Measurements from ENCODE around the gene MYL10. TPM values are rescaled to one million over a fixed set of nuclear protein-coding genes. Genes with fewer than 3 reads are reported as not detected.
A peak's percentile ranks its signal among the peaks of the same experiment; 100 is the strongest.

MYL10 gene
- total and polyA plus RNA-seq, 2 experiments from 2014 or later: not detected

- Histone ChIP-seq H3K9ac (no peak overlapping the region), H3K4me2 (ENCODE audit: unreplicated experiment) (no peak overlapping the region), H3K36me3 (ENCODE audit: low read depth) (no peaks in the 10 kb centered on the region), H3K4me1 (ENCODE audit: insufficient read depth) (no peaks in the 10 kb centered on the region), H3K79me2 (ENCODE audit: insufficient read depth) (no peaks in the 10 kb centered on the region), H3K9me3 (ENCODE audit: low read depth) (no peaks in the 10 kb centered on the region), H3F3A (ENCODE audit: insufficient read depth) (no peaks in the 10 kb centered on the region), H3K27me3 (replicated peaks; ENCODE audit: insufficient read depth) (peaks cover 13% of the 10 kb centered on the region), H3K27ac (no peak overlapping the region), H3K4me3 (no peak overlapping the region), H4K20me1 (ENCODE audit: insufficient read depth) (no peaks in the 10 kb centered on the region), H3K9me2 (ENCODE audit: insufficient read depth) (no peaks in the 10 kb centered on the region), H2AFZ (no peak overlapping the region)
- TF ChIP-seq EZH2phosphoT487 (IDR thresholded peaks at IDR 0.05; ENCODE audit: insufficient read depth, low read depth) (no peak), EZH2 (IDR thresholded peaks at IDR 0.05; ENCODE audit: insufficient read depth, poor library complexity, severe bottlenecking) (no peak)
- in situ Hi-C loops (cut with MboI): no loop called here
- DNase-seq: no peak
- 77 to 82% methylated on average over 3 of the region's 3 CpGs for WGBS, 2 experiments (ENCODE audit: low coverage in 1 of 2, low lambda C conversion rate in 2 of 2, missing lambda C conversion rate in 2 of 2)
Measured at GRCh38 chr7:101667399-101667798, 38.3 kb upstream of the MYL10 start.

- Histone ChIP-seq H3K9me2 (ENCODE audit: insufficient read depth) (no peaks in the 10 kb centered on the region), H3K79me2 (ENCODE audit: insufficient read depth) (no peaks in the 10 kb centered on the region), H3K27me3 (replicated peaks; ENCODE audit: insufficient read depth) (peaks cover 13% of the 10 kb centered on the region), H2AFZ (no peak overlapping the region), H3K36me3 (ENCODE audit: low read depth) (no peaks in the 10 kb centered on the region), H4K20me1 (ENCODE audit: insufficient read depth) (no peaks in the 10 kb centered on the region), H3K27ac (no peak overlapping the region), H3K4me2 (ENCODE audit: unreplicated experiment) (no peak overlapping the region), H3K4me1 (ENCODE audit: insufficient read depth) (no peaks in the 10 kb centered on the region), H3K4me3 (no peak overlapping the region), H3F3A (ENCODE audit: insufficient read depth) (no peaks in the 10 kb centered on the region), H3K9ac (no peak overlapping the region), H3K9me3 (ENCODE audit: low read depth) (no peaks in the 10 kb centered on the region)
- WGBS, 2 experiments (ENCODE audit: low coverage in 1 of 2, low lambda C conversion rate in 2 of 2, missing lambda C conversion rate in 2 of 2): 41 to 51% methylated on average over 4 of the region's 4 CpGs
- TF ChIP-seq EZH2 (IDR thresholded peaks at IDR 0.05; ENCODE audit: insufficient read depth, poor library complexity, severe bottlenecking) (no peak), EZH2phosphoT487 (IDR thresholded peaks at IDR 0.05; ENCODE audit: insufficient read depth, low read depth) (no peak)
- DNase-seq: peak; percentile 27
- in situ Hi-C loops (cut with MboI): no loop called here
Measured at GRCh38 chr7:101666741-101667140, 37.6 kb upstream of the MYL10 start.

GRCh38 chr7:101666293-101666692 lies 37.2 kb upstream of the MYL10 start:
- H3K9me2 ChIP-seq (ENCODE audit: insufficient read depth): no peaks in the 10 kb centered on the region
- no peak for TF ChIP-seq EZH2phosphoT487 (IDR thresholded peaks at IDR 0.05; ENCODE audit: insufficient read depth, low read depth)
- TF ChIP-seq EZH2 (IDR thresholded peaks at IDR 0.05; ENCODE audit: insufficient read depth, poor library complexity, severe bottlenecking): no peak
- WGBS, 2 experiments (ENCODE audit: low coverage in 1 of 2, low lambda C conversion rate in 2 of 2, missing lambda C conversion rate in 2 of 2): 64 to 74% methylated on average over 8 of the region's 8 CpGs
- H3K9me3 ChIP-seq (ENCODE audit: low read depth): no peaks in the 10 kb centered on the region
- H2AFZ ChIP-seq: no peak overlapping the region
- H3K9ac ChIP-seq: no peak overlapping the region
- H3K4me3 ChIP-seq: no peak overlapping the region
- no peaks in the 10 kb centered on the region for H3K79me2 ChIP-seq (ENCODE audit: insufficient read depth)
- no peaks in the 10 kb centered on the region for H3K36me3 ChIP-seq (ENCODE audit: low read depth)
- peaks cover 16% of the 10 kb centered on the region for H3K27me3 ChIP-seq (replicated peaks; ENCODE audit: insufficient read depth)
- no peaks in the 10 kb centered on the region for H3K4me1 ChIP-seq (ENCODE audit: insufficient read depth)
- no peaks in the 10 kb centered on the region for H3F3A ChIP-seq (ENCODE audit: insufficient read depth)
- no peak overlapping the region for H3K27ac ChIP-seq
- DNase-seq: no peak
- no peaks in the 10 kb centered on the region for H4K20me1 ChIP-seq (ENCODE audit: insufficient read depth)
- in situ Hi-C loops (cut with MboI): no loop called here
- H3K4me2 ChIP-seq (ENCODE audit: unreplicated experiment): no peak overlapping the region

- Histone ChIP-seq H3K4me1 (ENCODE audit: insufficient read depth) (no peaks in the 10 kb centered on the region), H3K36me3 (ENCODE audit: low read depth) (no peaks in the 10 kb centered on the region), H3K27me3 (replicated peaks; ENCODE audit: insufficient read depth) (peaks cover 24% of the 10 kb centered on the region), H3K9me2 (ENCODE audit: insufficient read depth) (no peaks in the 10 kb centered on the region), H3K9me3 (ENCODE audit: low read depth) (no peaks in the 10 kb centered on the region), H3K79me2 (ENCODE audit: insufficient read depth) (no peaks in the 10 kb centered on the region), H4K20me1 (ENCODE audit: insufficient read depth) (no peaks in the 10 kb centered on the region), H3K4me2 (ENCODE audit: unreplicated experiment) (no peak overlapping the region), H3K9ac (no peak overlapping the region), H3K4me3 (no peak overlapping the region), H3K27ac (no peak overlapping the region), H2AFZ (no peak overlapping the region), H3F3A (ENCODE audit: insufficient read depth) (no peaks in the 10 kb centered on the region)
- no peak for TF ChIP-seq EZH2phosphoT487 (IDR thresholded peaks at IDR 0.05; ENCODE audit: insufficient read depth, low read depth)
- no peak for TF ChIP-seq EZH2 (IDR thresholded peaks at IDR 0.05; ENCODE audit: insufficient read depth, poor library complexity, severe bottlenecking)
- WGBS, 2 experiments (ENCODE audit: low coverage in 1 of 2, low lambda C conversion rate in 2 of 2, missing lambda C conversion rate in 2 of 2): 48 to 57% methylated on average over 8 to 10 of the region's 10 CpGs
- in situ Hi-C loops (cut with MboI): no loop called here
- no peak for DNase-seq
Measured at GRCh38 chr7:101664893-101665471, 35.9 kb upstream of the MYL10 start.

- WGBS, 2 experiments (ENCODE audit: low coverage in 1 of 2, low lambda C conversion rate in 2 of 2, missing lambda C conversion rate in 2 of 2): 35 to 36% methylated on average over 7 to 8 of the region's 9 CpGs
- no peak overlapping the region for H3K9ac ChIP-seq
- DNase-seq: no peak
- H3K27me3 ChIP-seq (replicated peaks; ENCODE audit: insufficient read depth): peaks cover 27% of the 10 kb centered on the region
- H3K4me3 ChIP-seq: no peak overlapping the region
- no peak overlapping the region for H3K4me2 ChIP-seq (ENCODE audit: unreplicated experiment)
- TF ChIP-seq EZH2 (IDR thresholded peaks at IDR 0.05; ENCODE audit: insufficient read depth, poor library complexity, severe bottlenecking) (no peak), EZH2phosphoT487 (IDR thresholded peaks at IDR 0.05; ENCODE audit: insufficient read depth, low read depth) (no peak)
- in situ Hi-C loops (cut with MboI): no loop called here
- no peaks in the 10 kb centered on the region for H3K9me3 ChIP-seq (ENCODE audit: low read depth)
- no peaks in the 10 kb centered on the region for H3K79me2 ChIP-seq (ENCODE audit: insufficient read depth)
- H3K27ac ChIP-seq: no peak overlapping the region
- H3F3A ChIP-seq (ENCODE audit: insufficient read depth): no peaks in the 10 kb centered on the region
- H2AFZ ChIP-seq: no peak overlapping the region
- no peaks in the 10 kb centered on the region for H3K9me2 ChIP-seq (ENCODE audit: insufficient read depth)
- H3K36me3 ChIP-seq (ENCODE audit: low read depth): no peaks in the 10 kb centered on the region
- no peaks in the 10 kb centered on the region for H4K20me1 ChIP-seq (ENCODE audit: insufficient read depth)
- H3K4me1 ChIP-seq (ENCODE audit: insufficient read depth): no peaks in the 10 kb centered on the region
Measured at GRCh38 chr7:101664436-101664835, 35.3 kb upstream of the MYL10 start.

Data from GM23248 (cell line).